Neural progenitor cell (in vitro differentiated cells): ENCODE results near the gene MVK.

Experiments
- CTCF ChIP-seq: fragments of 200-600 bp; sonication (generic); IDR thresholded peaks from 2 replicates; pipeline ENCODE4 v1.5.1; 2017; ENCODE audit warnings: antibody characterized with exemption, mild to moderate bottlenecking
- EZH2phosphoT487 ChIP-seq: fragments of 200-600 bp; sonication (generic); IDR thresholded peaks from 2 replicates; pipeline ENCODE4 v1.6.1; 2017; ENCODE audit warnings: antibody characterized with exemption

- TF ChIP-seq CTCF, result no peak
- TF ChIP-seq EZH2phosphoT487, result no peak
Measured at GRCh38 chr12:109535231-109535862, 38.2 kb upstream of the MVK start.
